HG03095 (cell line): ENCODE measurements around the gene ZPBP2.
"Not testable (repeated sequence)": the region's sequence is repeated elsewhere in the genome, so short reads cannot be mapped to it uniquely, and the experiment has no call there.

ENCODE experiments used
- ATAC-seq: cut with Tn5 transposase; IDR thresholded peaks from one replicate; pipeline ENCODE4 v1.9.1; 2021; ENCODE audit warnings: moderate library complexity; ENCODE audit not compliant: unreplicated experiment

ZPBP2 gene

DNA sequence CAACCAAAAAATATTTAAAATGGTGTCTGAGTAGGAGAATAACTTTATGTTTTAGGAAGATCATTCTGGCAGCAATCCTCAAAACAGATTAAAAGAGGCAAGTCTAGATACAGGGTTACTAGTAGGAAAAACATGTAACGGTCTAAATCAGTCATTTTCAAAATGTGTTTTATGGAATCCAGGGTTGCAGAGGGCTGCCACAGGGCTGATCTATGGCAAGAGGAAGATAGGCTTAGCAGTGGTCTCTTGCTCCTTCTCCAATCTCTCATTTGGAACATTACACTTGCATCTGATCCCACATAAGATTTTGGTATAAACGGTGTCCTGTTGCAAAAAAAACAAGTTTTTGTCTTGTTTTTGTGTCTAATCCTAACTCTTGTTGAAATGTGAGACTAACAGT is 13.1 kb upstream of the ZPBP2 start:
- no peak for ATAC-seq

DNA sequence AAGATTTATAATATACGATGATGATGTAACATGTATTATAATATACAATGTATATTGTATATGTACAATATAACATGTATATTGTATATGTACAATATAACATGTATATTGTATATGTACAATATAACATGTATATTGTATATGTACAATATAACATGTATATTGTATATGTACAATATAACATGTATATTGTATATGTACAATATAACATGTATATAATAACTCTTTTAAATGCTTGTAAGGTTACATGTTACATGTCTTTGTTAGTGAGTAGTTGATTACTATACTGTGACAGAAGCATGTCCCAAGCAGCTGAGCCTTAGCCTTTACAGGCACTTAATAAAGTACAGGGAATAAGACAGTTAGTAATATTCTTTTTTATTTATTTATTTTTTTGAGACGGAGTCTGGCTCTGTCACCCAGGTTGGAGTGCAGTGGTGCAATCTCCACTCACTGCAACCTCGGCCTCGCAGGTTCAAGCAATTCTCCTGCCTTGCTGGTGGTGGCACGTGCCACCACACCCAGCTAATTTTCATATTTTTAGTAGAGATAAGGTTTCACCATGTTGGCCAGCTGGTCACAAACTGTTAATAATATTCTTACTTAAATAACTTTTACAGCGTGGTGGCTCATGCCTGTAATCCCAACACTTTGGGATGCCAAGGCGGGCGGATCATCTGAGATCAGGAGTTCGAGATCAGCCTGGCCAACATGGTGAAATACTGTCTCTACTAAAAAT is 11.9 kb upstream of the ZPBP2 start:
- not testable (repeated sequence) for ATAC-seq

GRCh38 chr17:39861235-39861634 is 6.8 kb upstream of the ZPBP2 start:
- no peak for ATAC-seq

GRCh38 chr17:39863244-39863917 is 4.6 kb upstream of the ZPBP2 start:
- ATAC-seq = no peak

- ATAC-seq = peak; percentile 34
Observed at GRCh38 chr17:39863918-39864746, 3.9 kb upstream of the ZPBP2 start, which contains the start of gene IKZF3. Gene IKZF3 (minus strand): TSS chr17:39864312. CDS start chr17:39864126, 186 bp downstream.

DNA sequence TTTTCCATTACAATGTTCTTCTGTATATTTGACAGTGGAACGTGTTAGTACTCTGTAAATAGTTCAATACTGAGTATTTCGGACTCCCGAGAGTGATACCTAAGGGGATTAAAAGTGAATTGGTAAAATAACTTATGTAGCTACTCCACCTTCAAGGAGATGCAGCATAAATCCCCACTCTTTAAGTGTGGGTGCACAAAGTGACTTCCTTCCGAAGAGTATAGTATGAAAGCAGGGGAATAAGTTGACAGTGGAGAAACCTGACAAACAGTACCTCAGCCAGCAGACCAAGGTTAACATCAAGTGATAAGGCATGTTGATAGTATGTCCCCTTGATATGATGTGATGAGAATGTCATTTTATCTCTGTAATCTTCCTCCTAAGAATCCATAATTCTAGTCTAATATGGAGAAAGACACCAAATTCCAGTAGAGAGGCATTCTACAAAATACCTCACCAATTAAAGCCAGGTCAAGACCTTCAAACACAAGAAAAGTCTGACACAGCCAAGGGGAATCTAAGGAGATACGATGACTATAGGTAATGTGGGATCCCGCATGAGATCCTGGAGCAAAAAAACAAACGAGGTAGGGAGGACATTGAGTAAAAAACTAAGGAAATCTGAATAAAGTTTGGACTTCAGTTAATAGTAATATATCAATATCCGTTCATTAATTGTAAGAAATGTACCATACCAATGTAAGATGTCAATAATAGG is 1.8 kb upstream of the ZPBP2 start:
- ATAC-seq = no peak

DNA sequence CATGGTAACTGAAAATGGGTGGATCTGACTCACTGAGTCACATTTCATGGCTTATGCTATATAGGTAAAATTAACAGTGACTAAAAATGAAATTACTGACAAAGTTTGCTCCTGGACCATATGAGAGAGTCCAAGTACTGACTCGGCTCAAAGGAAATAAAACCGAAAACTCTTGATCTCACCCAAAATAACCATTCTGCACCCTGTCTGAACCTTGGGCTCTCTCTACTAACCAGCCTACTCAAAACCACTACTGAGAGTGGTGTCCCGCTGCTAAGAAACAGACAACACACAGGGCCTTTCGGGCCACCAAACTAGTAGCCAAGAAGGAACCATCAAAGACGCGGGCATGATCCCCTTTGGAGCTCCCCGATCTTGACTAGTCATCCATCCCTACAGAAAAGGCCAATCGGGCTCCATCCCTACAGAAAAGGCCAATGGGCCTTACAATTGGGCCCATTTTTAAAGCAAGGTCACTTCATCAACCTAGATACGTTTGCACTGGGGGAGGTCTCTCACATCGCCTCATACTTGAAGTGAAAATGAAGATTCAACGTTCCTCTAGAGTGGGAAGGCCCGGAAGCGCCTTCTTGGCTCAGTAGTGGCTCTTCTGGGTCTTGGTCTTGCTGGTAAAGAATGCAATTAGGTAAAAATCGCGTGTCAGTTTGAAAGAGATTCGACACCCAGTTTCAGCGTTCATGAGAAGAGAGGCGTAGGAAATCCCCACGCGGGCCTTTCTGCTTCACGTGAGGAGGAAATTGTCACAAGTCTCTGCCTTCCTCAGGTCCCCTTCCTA is 720 bp upstream of the ZPBP2 start:
- ATAC-seq = peak; percentile 47

DNA sequence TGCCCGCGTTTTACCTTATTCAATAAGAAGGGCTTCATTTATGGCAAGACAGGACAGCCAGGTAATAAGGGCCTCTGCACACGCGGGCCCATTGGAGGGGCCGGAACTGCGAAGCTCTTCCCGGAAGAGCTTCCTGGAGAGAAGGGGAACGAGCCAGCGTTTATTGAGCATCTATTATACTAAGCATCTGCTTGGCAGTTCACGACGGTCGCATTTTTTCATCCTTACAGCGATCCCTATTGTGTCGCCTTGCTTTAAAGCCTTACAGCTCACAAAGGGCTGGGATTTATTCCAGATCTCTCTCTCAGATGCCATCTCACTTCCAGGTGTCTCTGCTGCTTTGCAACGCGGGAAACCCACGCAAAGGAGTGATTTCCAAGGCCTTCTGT is 546 bp downstream of the ZPBP2 start:
- ATAC-seq = no peak

- no peak for ATAC-seq
Observed at GRCh38 chr17:39870776-39871175, 2.8 kb downstream of the ZPBP2 start.

DNA sequence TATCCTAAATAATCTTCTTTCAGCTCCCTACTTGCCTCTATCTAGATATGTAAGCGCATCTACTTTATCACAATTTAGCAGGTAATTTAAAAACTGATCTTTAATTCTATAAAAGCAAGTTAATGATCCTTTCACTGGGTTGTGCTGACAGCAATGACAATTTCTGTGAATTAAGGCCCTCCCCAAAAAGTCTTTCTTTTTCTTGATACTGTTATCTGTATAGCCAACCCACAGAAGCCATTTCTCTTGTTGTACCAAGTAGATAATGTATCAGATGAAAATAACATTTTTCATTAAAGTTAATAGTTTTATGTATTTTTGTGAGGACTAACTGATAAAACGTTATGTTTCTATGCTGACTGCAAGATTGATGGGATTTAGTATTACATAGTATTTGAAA is 3.8 kb downstream of the ZPBP2 start:
- no peak for ATAC-seq

GRCh38 chr17:39872751-39873150 is 4.7 kb downstream of the ZPBP2 start:
- no peak for ATAC-seq

- not testable (repeated sequence) for ATAC-seq
Observed at GRCh38 chr17:39886102-39886501, 18.1 kb downstream of the ZPBP2 start.

- no peak for ATAC-seq
Observed at GRCh38 chr17:39887078-39887477, 19.1 kb downstream of the ZPBP2 start.

DNA sequence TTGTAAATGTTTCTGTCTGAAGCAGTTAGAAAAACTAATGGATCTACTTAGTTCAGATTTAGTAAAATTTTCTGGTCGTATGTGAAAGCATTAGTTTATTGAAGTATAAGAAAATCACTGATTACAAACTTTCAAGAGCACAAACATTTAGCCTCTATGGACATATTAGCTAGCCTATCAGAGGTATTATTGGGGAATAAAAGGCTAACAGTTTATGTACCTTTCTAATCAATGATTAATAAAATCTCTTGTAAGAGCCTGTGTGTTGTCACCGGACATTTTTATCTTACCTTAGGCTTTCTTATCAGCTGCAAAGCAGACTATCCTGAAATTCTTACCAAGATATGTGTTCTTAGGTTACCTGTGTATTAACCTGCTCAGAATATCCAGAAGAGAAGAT is 21.2 kb downstream of the ZPBP2 start:
- no peak for ATAC-seq

- no peak for ATAC-seq
Observed at GRCh38 chr17:39894681-39895376, 26.8 kb downstream of the ZPBP2 start.

GRCh38 chr17:39898088-39898487 is 30.1 kb downstream of the ZPBP2 start:
- ATAC-seq = no peak

- no peak for ATAC-seq
Observed at GRCh38 chr17:39899215-39899614, 31.2 kb downstream of the ZPBP2 start.

- ATAC-seq = not testable (repeated sequence)
Observed at GRCh38 chr17:39902027-39902426, 34.0 kb downstream of the ZPBP2 start.

- no peak for ATAC-seq
Observed at GRCh38 chr17:39903158-39903884, 35.3 kb downstream of the ZPBP2 start.
